NCI-H524 (cell line): ENCODE measurements around the gene LAMTOR1.

ENCODE experiments used
- DNase-seq, 2 experiments: peaks; one replicate each; lab custom pipeline; 2025; lab: John Stamatoyannopoulos, UW

The LAMTOR1 gene

DNA sequence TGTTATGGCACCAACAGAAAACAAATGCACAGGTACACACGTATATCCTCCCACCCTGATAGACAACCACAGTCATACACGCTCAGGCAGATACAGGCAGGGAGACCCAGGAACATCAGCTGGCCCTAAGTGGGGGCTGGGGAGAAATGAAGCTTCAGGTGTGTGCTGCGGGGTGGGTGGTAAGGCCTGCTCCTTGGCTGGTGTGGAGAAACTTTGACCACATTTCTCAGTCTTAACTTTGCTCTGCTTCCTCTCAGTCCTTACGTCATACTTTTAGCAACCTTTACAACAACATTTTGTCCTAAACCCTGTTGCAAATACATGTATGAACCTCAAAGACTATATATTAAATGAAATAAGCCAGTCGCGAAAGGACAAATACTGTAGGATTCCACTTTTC is 16.1 kb upstream of the LAMTOR1 start:
- DNase-seq: no peak

- DNase-seq: no peak
Measured at GRCh38 chr11:72116019-72116755, 13.1 kb upstream of the LAMTOR1 start.

DNA sequence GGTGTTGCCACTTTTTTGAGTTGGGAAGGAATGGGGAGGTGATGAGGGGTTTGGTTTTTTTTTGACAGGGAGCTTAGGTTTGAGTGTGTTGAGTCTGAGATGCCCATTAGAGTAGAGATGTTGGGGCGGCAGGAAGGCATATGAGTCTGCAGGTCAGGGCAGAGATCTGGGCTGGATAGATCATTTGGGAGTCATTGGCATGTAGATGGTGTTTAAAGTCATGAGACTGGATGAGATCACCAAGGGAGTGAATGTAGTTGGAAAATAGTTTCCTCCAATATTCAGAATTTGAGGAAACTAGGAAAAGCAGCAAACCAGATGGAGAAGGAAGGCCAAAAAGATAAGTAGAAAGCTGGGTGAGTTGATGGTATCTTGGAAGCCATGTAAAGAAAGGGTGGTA is 11.5 kb upstream of the LAMTOR1 start:
- no peak for DNase-seq

GRCh38 chr11:72112978-72113808 is 10.1 kb upstream of the LAMTOR1 start:
- DNase-seq: no peak

GRCh38 chr11:72112143-72112977 is 9.3 kb upstream of the LAMTOR1 start, which contains the start of gene ANAPC15:
TSS of gene ANAPC15 (minus strand) at chr11:72112695. CDS start at chr11:72111276, 1,419 bp downstream.
- DNase-seq: peak; percentile 98 to 99

DNA sequence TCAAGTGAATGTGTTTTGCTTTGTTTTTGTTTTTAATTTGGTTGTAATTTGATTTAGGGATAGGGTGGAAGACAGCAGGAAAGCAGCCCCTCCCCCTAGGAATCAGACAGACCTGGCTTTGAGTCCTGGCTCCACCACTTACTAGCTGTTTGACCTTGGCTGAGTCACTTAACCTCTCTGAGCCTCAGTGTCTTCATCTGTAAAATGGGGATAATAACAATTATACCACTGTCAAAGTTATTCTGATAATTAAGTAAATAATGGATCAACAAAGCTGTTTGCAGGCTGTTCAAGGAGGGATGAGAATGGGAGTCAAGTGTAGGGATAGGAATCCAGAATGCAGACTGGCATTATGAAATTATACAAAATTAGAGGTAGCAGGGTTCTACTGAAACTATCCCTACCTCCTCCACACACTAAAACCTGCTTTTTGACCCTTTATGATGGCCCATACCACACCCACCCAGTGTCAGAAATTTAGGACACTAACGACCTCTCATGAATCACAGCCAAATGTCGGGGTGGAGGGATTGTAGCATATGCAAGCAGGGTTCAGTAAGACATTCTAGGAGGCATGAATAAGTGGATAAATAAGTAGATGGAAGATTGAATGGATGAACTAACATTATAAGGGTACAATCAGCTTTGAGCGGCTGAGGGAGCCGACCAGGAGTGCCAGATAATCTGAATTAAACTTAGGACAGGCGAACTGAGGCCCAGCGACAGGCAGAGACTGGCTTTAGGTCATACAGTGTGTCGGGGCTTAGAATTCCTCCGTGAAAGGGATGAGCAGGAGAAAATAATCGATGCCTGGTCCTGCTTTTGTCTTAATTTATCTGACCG is 8.4 kb upstream of the LAMTOR1 start:
- no peak for DNase-seq

DNA sequence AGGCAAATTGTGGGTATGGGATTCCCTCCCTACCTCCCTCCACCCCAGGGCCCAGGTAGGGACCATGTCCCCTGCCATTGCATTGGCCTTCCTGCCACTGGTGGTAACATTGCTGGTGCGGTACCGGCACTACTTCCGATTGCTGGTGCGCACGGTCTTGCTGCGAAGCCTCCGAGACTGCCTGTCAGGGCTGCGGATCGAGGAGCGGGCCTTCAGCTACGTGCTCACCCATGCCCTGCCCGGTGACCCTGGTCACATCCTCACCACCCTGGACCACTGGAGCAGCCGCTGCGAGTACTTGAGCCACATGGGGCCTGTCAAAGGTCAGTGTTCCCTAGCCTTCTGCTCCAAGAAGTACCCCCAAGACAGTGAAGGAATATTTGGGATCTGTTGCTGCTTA is 2.8 kb upstream of the LAMTOR1 start, which contains the start of gene TOMT:
Gene TOMT, plus strand, starts transcription at position 37 of the 400 bp plus-strand sequence. Its CDS starts 28 bp downstream, at position 65.
- no peak for DNase-seq

DNA sequence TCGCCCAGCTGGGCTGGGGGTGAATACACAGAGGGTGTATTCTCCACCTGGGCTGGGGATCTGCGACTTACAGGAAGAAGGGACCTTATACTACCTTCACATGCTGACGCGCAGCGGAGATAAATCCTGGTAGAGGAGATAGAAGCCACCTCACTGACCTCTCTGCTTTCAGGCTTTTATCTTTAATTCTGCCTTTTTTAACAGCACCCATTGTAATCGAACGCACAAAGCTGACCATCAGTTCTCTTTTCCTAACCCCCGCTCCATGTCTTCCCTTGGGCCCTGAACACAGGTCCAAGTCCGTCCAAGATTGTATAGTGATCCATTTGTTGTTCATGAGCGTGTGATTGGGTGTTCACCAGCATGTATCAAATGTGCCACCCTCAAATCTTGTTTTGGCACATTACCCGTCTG is 664 bp upstream of the LAMTOR1 start:
- no peak for DNase-seq

GRCh38 chr11:72102631-72102945 is 509 bp downstream of the LAMTOR1 start:
- no peak for DNase-seq

- DNase-seq: no peak
Measured at GRCh38 chr11:72102162-72102561, 935 bp downstream of the LAMTOR1 start.

- no peak for DNase-seq
Measured at GRCh38 chr11:72100462-72100861, 2.6 kb downstream of the LAMTOR1 start.

DNA sequence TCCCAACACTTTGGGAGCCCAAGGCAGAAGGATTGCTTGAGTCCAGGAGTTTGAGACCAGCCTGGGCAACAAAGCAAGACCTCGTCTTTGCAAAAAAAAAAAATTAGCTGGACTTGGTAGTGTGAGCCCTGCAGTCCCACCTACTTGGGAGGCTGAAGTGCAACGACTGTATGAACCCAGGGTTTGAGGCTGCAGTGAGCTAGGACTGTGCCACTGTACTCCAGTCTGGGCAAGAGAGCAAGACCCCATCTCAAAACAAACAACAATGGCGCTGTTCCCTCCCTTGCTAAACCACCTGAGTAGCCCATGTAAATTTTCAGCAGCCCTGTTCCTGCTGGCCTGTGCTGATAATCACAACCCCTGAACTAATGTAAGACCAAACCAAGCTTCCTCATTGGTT is 3.1 kb downstream of the LAMTOR1 start:
- no peak for DNase-seq

- no peak for DNase-seq
Measured at GRCh38 chr11:72098741-72099140, 4.4 kb downstream of the LAMTOR1 start.

GRCh38 chr11:72091292-72091691 is 11.8 kb downstream of the LAMTOR1 start:
- peak; percentile 7 to 58 for DNase-seq

- DNase-seq: no peak
Measured at GRCh38 chr11:72088076-72088808, 14.9 kb downstream of the LAMTOR1 start.

DNA sequence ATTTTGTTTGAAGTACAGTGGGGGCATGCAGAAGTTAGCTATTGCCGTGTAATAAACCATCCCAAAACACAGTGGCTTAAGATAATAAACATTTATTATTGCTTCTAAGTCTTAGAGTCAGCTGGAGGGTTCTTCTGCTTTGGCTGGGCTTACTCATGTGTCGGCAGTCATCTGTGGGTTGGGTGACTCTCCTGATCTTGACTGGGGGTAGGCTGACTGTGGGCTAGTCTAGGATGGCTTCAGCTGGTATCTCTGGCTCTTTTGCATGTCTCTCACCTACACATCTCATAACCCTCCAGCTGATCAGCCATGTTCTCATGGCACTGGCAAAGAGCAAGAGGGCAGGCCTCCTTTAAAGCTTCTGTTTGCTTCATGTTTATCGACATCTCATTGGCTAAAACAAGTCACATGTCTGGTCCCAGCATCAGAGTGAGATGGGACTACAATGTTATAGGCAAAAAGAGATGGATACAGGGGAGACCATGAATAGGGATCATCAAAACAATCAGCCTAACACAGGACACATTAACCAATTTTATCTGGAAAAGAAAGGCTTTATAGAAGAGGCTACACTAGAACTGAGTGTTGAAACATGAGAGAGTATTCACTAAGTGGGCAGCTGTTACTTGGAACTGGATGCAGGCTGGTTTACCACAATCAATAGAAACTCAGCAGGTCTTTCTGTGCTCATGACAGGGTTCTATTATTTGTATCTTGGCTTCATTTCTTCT is 17.3 kb downstream of the LAMTOR1 start:
- DNase-seq: peak in 1 of 2 experiments; percentile 21

- peak; percentile 9 to 64 for DNase-seq
Measured at GRCh38 chr11:72084965-72085364, 18.1 kb downstream of the LAMTOR1 start.

- DNase-seq: no peak
Measured at GRCh38 chr11:72084076-72084475, 19.0 kb downstream of the LAMTOR1 start.

- DNase-seq: no peak
Measured at GRCh38 chr11:72083414-72083813, 19.7 kb downstream of the LAMTOR1 start.
